ENCODE data around the gene TFDP2.

DNA sequence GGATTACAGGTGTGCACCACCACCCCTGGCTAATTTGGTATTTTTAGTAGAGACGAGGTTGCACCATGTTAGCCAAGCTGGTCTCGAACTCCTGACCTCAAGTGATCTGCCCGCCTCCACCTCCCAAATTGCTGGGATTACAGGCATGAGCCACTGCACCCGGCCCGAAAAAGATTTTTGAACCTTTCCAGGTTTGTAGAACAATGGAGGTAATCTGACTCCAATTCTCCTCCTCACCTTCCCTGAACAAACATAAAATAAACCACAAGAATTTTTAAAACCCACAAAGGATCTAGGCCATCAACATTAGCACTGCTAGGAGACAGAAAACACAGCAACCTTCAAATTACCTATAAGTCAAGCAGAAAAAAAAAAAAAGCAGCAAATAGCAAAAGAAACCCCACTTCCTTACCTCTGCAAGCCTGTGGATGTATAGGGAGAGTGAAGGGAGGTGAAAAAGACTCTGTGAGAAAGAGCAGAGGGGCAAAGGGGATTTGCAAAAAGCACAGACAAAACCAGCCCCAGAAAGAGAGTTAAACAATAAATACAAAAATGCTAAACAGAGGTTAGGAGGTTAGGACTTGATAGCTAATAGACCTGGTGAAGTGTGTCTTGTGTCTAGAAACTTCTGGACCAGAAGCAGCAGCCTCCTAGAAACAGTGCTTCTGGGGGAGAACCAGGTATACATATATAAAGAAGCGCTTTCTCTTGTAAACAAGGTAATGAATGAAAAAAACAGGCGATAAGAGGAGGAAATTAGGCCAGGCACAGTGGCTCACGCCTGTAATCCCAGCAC, 32.1 kb downstream of the TFDP2 start:
- TF ChIP-seq, protein P1, sequence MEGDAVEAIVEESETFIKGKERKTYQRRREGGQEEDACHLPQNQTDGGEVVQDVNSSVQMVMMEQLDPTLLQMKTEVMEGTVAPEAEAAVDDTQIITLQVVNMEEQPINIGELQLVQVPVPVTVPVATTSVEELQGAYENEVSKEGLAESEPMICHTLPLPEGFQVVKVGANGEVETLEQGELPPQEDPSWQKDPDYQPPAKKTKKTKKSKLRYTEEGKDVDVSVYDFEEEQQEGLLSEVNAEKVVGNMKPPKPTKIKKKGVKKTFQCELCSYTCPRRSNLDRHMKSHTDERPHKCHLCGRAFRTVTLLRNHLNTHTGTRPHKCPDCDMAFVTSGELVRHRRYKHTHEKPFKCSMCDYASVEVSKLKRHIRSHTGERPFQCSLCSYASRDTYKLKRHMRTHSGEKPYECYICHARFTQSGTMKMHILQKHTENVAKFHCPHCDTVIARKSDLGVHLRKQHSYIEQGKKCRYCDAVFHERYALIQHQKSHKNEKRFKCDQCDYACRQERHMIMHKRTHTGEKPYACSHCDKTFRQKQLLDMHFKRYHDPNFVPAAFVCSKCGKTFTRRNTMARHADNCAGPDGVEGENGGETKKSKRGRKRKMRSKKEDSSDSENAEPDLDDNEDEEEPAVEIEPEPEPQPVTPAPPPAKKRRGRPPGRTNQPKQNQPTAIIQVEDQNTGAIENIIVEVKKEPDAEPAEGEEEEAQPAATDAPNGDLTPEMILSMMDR (IDR thresholded peaks at IDR 0.05), result no peak
- TF ChIP-seq POLR2A (IDR thresholded peaks at IDR 0.05) (no peak), EP300 (IDR thresholded peaks at IDR 0.05) (no peak), POLR2AphosphoS5 (IDR thresholded peaks at IDR 0.05) (no peak)
